GM12872 (cell line): ENCODE data around the gene TMA16.

Source experiments
- TF ChIP-seq, protein P1 (sequence below): IDR thresholded peaks from 3 replicates; pipeline ENCODE4 v1.5.1; 2011; ENCODE audit warnings: low read depth, mild to moderate bottlenecking, low read length, moderate library complexity; ENCODE audit not compliant: insufficient read depth

Gene TMA16

DNA sequence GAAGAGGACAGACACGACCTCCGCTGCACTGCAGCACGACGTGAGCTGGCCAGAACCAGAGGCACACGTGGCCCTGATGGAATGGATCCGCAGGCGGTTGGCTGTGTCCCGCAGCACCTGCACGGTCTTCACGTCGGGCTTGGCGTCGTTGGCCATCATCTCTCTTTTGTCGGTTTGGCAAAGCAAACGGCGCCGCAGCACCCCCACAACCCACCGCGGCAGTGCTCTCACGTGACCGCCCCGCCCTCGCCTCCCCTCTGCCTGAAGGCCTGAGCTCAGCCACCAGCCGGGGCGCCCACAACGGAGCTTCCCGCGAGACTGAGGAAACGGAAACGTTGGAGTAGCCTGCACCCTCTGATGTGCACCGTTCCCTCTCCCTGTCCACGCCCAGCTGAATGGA lies 20.9 kb upstream of the TMA16 start, which contains the start of gene TKTL2:
TSS of gene TKTL2 (minus strand) at position 179 of the 400 bp plus-strand sequence. CDS start at position 159, 20 bp downstream.
- TF ChIP-seq, protein P1, sequence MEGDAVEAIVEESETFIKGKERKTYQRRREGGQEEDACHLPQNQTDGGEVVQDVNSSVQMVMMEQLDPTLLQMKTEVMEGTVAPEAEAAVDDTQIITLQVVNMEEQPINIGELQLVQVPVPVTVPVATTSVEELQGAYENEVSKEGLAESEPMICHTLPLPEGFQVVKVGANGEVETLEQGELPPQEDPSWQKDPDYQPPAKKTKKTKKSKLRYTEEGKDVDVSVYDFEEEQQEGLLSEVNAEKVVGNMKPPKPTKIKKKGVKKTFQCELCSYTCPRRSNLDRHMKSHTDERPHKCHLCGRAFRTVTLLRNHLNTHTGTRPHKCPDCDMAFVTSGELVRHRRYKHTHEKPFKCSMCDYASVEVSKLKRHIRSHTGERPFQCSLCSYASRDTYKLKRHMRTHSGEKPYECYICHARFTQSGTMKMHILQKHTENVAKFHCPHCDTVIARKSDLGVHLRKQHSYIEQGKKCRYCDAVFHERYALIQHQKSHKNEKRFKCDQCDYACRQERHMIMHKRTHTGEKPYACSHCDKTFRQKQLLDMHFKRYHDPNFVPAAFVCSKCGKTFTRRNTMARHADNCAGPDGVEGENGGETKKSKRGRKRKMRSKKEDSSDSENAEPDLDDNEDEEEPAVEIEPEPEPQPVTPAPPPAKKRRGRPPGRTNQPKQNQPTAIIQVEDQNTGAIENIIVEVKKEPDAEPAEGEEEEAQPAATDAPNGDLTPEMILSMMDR: no peak

DNA sequence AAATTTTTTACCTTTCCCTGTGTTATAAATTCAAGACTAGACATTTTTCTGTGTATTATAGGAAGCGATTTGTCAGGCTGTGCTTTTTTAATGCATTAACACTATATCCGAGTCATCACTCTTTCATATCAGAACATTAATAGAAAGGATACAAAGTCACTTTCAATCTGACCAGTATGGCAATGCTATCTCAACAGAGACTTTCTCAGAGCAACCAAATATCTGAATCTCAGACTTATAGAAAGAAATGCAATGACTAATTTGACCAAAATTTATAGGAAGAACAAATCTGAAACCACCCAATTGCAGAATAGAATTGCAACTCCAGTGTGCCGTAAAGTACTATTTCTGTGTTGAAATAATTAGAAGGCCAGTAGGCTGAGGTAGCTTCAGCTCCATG lies 20.5 kb upstream of the TMA16 start:
- TF ChIP-seq, protein P1: no peak

DNA sequence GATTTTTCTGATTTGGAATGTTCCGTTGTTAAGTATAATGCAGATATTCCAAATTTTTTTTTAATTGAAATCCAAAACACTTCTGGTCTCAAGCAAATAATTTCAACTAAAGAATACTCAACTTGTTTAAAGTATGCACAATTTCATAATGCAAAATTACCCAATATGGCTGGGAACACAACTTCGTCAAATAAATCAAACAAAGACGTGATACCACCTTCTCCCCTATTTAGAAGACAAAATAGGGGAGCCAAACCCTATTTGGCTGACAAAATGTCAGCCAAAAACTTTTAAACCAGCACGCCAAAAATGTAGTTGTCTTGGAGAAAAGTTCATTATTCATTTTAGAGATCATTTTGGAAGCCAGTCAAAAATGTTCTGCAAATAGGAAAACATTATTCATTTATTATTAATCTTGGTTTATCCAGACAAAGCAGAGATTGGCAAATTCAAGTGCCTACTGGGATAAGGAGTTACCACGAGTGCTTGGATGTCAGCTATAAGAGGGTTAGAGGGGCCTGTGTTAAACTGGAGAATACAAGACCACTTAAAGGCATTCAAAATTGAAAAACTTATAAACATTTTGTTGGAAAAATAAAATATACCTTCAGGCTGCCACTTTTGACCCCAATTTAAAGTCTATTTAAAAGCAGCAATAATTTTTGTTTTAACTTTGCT lies 17.6 kb upstream of the TMA16 start:
- TF ChIP-seq, protein P1: no peak

DNA sequence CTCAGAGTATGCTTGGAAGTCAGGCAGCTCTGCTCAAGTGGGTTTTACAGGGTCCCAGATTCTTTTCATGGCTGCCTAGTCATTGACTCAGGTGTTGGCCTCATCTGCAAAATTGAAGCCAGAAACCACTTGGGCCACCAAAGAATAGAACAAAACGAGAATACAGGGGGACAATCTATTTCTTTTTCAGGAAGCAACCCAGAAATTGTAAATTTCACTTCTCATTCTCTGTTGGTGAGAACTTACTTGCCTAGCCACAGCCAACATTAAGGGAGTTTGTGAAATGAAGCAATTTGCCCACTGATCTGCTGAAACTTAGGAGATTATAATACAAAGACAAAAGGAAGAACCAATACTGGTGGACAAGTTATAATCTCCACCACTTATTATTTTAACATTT lies 12.3 kb upstream of the TMA16 start:
- TF ChIP-seq, protein P1: no peak

DNA sequence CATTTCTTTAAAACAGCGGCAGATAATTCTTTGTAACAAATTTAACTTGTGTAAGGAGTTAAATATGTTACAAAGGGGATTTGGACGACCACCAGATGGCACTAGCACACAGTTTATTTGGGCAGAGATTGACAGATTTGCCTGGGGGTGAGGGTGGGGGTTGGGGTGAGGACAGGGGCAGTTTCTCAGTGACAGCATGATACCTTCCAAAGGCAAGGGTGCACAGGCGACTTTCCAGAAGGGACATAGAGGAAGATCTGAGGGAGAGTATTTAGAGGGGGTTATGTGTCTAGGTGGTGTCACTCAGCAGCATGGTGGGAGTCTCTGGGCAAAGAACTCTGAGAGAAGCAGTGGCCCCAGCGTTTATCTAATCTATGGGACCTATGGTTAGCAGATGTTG lies 9.6 kb upstream of the TMA16 start:
- TF ChIP-seq, protein P1: peak; percentile 58; the same call in 2 of the 3 replicates

DNA sequence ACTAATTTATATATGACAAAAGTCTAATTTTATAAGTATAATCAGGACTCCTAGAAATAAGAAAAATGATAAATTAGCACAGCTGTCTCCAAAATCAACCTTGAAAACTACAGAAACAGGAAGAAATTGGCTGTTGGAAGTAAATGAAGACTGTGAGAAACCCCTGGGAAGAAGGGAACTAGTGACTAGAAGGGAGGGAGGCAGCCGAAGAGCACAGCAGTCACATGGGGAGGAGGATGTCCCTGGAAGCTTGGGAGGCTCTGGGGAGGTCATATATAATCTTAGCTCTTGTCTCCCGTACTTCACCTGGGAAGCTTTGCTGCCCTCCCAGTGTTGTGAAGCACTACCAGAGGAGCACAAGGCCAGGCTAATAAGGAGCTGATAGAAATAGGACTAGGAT lies 8.9 kb upstream of the TMA16 start:
- TF ChIP-seq, protein P1: no peak

DNA sequence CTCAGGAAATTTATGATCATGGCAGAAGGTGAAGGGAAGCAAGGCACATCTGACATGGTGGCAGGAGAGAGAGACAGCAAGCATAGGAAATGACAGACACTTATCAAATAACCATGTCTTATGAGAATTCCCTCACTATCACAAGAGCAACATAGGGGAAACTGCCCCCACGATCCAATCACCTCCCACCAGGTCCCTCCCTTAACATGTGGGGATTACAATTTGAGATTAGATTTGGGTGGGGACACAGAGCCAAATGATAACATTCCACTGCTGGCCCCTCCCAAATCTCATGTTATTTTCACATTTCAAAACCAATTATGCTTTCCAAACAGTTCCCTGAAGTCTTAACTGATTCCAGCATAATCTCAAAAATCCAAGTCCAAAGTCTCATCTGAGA lies 8.2 kb upstream of the TMA16 start:
- TF ChIP-seq, protein P1: no peak

DNA sequence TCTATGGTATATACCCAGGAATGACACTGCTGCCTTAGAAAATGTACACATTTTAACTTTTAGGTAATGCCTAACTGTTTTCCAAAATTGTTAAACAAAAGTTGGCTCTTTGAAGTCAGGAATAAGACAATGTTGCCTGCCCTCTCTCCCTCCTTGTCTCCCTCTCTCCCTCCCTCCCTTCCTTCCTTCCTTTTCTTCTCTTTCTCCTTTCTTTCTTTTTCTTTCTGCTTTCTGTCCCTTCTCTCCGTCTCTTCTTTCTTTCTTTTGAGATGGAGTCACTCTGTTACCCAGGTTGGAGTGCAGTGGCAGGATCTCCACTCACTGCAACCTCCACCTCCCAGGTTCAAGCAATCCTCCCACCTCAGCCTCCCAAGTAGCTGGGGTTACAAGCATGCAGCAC lies 4.6 kb upstream of the TMA16 start:
- TF ChIP-seq, protein P1: no peak
